ENCODE measurements around the gene GPC1.

Gene GPC1

GRCh38 chr2:240410808-240411207, 24.7 kb upstream of the GPC1 start:
- no peak overlapping the region for H3K27ac ChIP-seq

GRCh38 chr2:240411261-240412160, 24.0 kb upstream of the GPC1 start:
- no peak overlapping the region for H3K27ac ChIP-seq
- no peaks in the 10 kb centered on the region for H3K4me1 ChIP-seq (ENCODE audit: control insufficient read depth in 1 of 2, insufficient read depth in 1 of 2, low read depth in 1 of 2, low read length in 1 of 2)
- no peak overlapping the region for H3K4me3 ChIP-seq (ENCODE audit: low read depth in 1 of 2, low read length in 1 of 2)
- no peaks in the 10 kb centered on the region for H3K36me3 ChIP-seq
- no peaks in the 10 kb centered on the region for H3K9me3 ChIP-seq
- no peaks in the 10 kb centered on the region for H3K27me3 ChIP-seq
- TF ChIP-seq CTCF (IDR thresholded peaks at IDR 0.05) = no peak

More at GRCh38 chr2:240410808-240411207, 24.7 kb upstream of the GPC1 start:
- Histone ChIP-seq H3K27me3 (no peaks in the 10 kb centered on the region), H3K4me1 (ENCODE audit: control insufficient read depth in 1 of 2, insufficient read depth in 1 of 2, low read depth in 1 of 2, low read length in 1 of 2) (no peaks in the 10 kb centered on the region), H3K36me3 (no peaks in the 10 kb centered on the region), H3K9me3 (no peaks in the 10 kb centered on the region), H3K4me3 (ENCODE audit: low read depth in 1 of 2, low read length in 1 of 2) (no peak overlapping the region)
- no peak for TF ChIP-seq CTCF (IDR thresholded peaks at IDR 0.05)

GRCh38 chr2:240412211-240412861, 23.1 kb upstream of the GPC1 start:
- Histone ChIP-seq H3K27ac (no peak overlapping the region), H3K27me3 (no peaks in the 10 kb centered on the region), H3K4me3 (ENCODE audit: low read depth in 1 of 2, low read length in 1 of 2) (no peak overlapping the region), H3K9me3 (no peaks in the 10 kb centered on the region), H3K36me3 (no peaks in the 10 kb centered on the region), H3K4me1 (ENCODE audit: control insufficient read depth in 1 of 2, insufficient read depth in 1 of 2, low read depth in 1 of 2, low read length in 1 of 2) (no peaks in the 10 kb centered on the region)
- TF ChIP-seq CTCF (IDR thresholded peaks at IDR 0.05) = no peak

- H3K36me3 ChIP-seq = no peaks in the 10 kb centered on the region
- no peak overlapping the region for H3K27ac ChIP-seq
- H3K9me3 ChIP-seq = no peaks in the 10 kb centered on the region
- H3K4me3 ChIP-seq (ENCODE audit: low read depth in 1 of 2, low read length in 1 of 2) = no peak overlapping the region
- H3K4me1 ChIP-seq (ENCODE audit: control insufficient read depth in 1 of 2, insufficient read depth in 1 of 2, low read depth in 1 of 2, low read length in 1 of 2) = no peaks in the 10 kb centered on the region
- no peaks in the 10 kb centered on the region for H3K27me3 ChIP-seq
- no peak for TF ChIP-seq CTCF (IDR thresholded peaks at IDR 0.05)
These were observed 22.3 kb upstream of the GPC1 start for GRCh38 chr2:240412975-240413812.

- Histone ChIP-seq H3K4me3 (ENCODE audit: low read depth in 1 of 2, low read length in 1 of 2) (no peak overlapping the region), H3K27ac (no peak overlapping the region), H3K27me3 (no peaks in the 10 kb centered on the region), H3K4me1 (ENCODE audit: control insufficient read depth in 1 of 2, insufficient read depth in 1 of 2, low read depth in 1 of 2, low read length in 1 of 2) (no peaks in the 10 kb centered on the region), H3K36me3 (no peaks in the 10 kb centered on the region), H3K9me3 (no peaks in the 10 kb centered on the region)
- no peak for TF ChIP-seq CTCF (IDR thresholded peaks at IDR 0.05)
These were observed 21.5 kb upstream of the GPC1 start for GRCh38 chr2:240413813-240414429.
